ES-I3 (cell line): ENCODE measurements around the gene PCSK6.
A peak's percentile ranks its signal among the peaks of the same experiment; 100 is the strongest.

Experiments used
- H3K36me3 ChIP-seq: 2 replicates; pipeline ENCODE4 v1.6.1; 2013; ENCODE audit warnings: mild to moderate bottlenecking, low read length, control low read depth, moderate library complexity; ENCODE audit not compliant: insufficient read depth
- H3K4me1 ChIP-seq: 2 replicates; pipeline ENCODE4 v1.6.1; 2013; ENCODE audit warnings: mild to moderate bottlenecking, control low read depth, low read length; ENCODE audit not compliant: insufficient read depth
- H3K9ac ChIP-seq: 2 replicates; pipeline ENCODE4 v1.6.1; 2013; ENCODE audit warnings: low read depth, mild to moderate bottlenecking, low read length, moderate library complexity
- H3K9me3 ChIP-seq: 2 replicates; pipeline ENCODE4 v1.6.1; 2013; ENCODE audit warnings: mild to moderate bottlenecking, low read length, moderate library complexity; ENCODE audit not compliant: control insufficient read depth, insufficient read depth

Gene PCSK6

DNA sequence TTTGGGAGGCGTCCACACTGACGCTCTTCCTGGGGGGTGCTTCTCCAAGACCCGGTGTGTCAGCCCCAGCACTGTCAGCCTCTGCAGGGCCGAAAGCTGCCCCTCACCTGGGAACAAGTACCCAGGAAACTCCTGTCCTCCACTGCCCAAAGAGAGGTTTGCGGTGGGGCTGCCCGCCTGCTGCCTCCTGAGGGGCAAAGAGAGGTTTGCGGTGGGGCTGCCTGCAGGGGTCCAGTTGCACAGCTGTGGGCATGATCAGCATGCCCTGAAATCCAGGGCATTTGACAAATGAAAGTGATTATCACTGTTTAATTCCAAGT, 179.4 kb downstream of the PCSK6 start:
- Histone ChIP-seq H3K4me1 (no peaks in the 10 kb centered on the region), H3K36me3 (no peaks in the 10 kb centered on the region), H3K9ac (no peak overlapping the region), H3K9me3 (no peaks in the 10 kb centered on the region)

DNA sequence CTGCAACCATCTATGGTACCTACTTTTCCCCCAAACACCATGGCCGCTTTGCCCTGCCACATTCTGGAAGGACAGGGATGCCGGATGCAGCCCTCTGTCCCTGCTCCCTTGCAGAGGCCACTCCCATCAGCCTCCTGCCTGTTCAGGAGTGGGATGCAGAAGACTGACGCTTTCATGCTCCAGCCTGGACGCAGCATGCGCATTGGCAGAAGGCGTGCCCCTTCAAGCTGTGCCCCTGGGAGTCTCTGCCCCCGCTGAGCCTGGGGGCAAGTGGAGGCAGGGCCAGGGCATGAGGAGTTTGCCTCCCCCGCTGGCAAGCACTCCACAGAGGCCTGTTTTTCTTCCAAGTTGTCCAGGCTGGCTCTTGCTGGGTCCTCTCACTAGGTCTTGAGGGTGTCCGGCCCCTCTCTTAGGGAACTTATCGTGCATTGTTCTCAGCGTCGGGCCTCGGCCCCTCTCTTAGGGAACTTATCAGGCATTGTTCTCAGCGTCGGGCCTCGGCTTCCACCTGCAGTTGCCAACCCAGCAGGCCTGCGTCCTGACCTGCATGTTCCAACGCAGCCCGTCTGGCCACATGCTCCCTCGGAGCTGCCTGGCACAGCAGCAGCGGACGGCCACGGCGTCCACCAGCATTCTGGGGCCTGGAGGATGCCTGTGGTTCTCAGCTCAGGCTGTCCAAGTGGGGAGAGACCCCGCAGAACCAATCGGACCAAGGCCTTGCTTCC, 179.9 kb downstream of the PCSK6 start:
- Histone ChIP-seq H3K4me1 (no peaks in the 10 kb centered on the region), H3K9ac (no peak overlapping the region), H3K9me3 (no peaks in the 10 kb centered on the region), H3K36me3 (no peaks in the 10 kb centered on the region)

DNA sequence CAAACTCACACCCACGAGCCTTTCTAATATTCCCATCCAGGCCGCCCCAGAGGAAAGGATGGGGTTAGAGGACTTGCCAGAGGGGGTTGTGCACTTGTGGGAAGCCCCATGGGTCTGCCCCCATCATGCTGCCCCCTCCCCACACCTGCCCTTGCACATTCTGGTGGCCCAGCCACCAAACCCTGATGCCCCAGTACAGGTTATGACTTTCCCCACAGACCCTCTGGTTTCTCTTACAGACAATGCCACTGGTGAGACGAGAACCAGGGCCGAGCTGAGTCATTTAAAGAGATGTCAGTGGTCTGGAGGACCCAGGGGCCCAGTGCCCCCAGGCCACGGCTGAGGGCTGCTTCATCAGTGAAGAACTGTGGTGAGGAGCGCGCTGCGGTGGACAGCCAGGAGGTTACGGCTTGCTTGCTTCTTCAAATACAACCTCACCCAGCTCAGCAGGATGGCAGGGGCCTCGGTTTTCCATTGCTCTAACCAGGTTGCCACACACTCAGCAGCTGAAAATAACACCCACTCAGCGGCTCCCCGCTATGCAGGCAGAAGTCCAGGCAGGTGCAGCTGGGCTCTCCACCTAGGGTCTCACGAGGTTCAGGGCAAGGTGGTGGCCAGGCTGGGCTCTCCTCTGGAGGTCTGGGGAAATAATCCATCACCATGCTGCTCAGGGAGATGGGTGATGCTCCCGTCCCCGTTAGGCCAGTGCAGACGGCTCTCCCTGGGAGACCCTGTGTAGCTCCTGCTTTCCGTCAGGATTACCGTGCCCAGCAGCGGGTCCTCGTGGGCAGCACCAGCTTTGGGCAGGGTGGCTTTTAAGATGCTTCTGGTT, 180.7 kb downstream of the PCSK6 start:
- Histone ChIP-seq H3K36me3 (no peaks in the 10 kb centered on the region; the same call in 1 of the 2 replicates), H3K4me1 (no peaks in the 10 kb centered on the region), H3K9ac (no peak overlapping the region), H3K9me3 (no peaks in the 10 kb centered on the region)

DNA sequence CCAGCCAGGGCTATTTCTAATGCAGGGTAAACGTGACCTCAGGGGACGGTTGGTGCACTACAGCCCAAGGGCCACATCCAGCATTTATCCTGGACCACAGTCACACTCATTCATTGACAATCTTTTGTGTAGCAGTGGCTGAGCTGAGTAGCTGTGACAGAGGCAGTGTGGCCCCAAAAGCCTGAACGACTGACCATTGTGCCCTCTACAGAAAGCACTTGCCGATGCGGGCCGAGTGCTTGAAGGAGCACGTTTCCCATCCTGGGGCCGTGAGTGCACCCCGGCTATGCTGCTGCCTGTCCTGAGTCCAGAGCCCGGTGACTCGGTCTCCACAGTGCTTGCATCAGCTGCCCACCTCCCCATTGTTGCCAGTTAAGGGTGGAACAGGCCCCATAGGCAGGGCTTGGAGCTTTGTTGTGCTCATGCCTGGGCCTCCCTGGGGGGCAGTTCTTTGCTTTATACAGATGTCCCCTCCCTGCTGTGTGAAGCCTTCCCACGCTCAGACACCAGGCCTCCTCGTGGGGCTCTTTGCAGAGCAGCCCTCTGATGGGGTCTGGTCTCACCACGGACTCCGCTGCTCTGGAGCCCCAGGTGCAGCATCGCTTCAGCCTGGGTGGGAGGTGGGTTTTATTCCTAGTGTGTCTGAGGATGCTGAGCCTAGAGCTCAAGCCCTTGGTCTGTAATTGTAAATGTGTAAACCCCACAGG, 181.5 kb downstream of the PCSK6 start:
- Histone ChIP-seq H3K9me3 (no peaks in the 10 kb centered on the region), H3K4me1 (no peaks in the 10 kb centered on the region), H3K36me3 (no peaks in the 10 kb centered on the region; the same call in 1 of the 2 replicates), H3K9ac (no peak overlapping the region)

DNA sequence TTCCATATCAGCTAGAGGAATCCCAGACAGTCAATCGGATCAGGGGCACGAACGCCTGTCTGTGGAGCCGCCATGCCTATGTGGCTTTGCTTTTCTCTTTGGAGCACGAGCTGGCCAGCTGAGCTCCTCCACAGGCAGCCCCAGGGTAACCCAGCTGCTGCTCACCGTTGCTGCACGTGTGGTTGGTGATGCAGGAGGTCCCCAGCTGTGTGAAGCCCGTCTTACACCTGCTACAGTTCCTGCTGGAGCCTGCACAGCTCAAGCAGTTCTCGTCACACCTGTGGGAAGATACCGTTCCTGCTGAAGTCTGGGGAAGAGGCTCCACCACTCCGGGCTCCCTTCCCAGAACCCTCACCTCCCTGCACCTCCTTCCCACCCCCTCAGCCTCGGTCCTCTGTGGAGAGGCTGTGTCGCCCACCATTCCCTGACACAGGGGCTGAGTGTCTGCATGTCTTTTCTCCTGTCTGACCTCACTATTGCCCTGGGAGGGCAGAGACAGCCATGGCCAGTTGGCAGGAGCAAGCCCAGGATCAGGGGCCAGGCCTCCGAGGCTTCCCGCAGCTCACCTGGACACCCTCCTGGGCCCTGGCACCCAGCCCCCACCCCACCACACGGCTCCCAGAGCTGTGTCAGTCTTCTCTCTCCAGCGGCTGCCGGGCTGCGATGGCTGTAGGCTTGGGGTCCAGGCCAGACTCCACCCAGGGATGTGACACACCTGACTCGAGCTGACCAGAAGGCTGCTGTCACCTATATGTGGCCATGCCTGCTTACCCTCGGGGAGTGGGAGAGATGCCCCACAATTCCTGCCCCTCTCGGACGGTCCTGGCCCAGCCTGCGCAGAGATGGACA, 182.2 kb downstream of the PCSK6 start:
- Histone ChIP-seq H3K36me3 (no peaks in the 10 kb centered on the region; the same call in 1 of the 2 replicates), H3K9ac (no peak overlapping the region), H3K9me3 (no peaks in the 10 kb centered on the region), H3K4me1 (no peaks in the 10 kb centered on the region)

DNA sequence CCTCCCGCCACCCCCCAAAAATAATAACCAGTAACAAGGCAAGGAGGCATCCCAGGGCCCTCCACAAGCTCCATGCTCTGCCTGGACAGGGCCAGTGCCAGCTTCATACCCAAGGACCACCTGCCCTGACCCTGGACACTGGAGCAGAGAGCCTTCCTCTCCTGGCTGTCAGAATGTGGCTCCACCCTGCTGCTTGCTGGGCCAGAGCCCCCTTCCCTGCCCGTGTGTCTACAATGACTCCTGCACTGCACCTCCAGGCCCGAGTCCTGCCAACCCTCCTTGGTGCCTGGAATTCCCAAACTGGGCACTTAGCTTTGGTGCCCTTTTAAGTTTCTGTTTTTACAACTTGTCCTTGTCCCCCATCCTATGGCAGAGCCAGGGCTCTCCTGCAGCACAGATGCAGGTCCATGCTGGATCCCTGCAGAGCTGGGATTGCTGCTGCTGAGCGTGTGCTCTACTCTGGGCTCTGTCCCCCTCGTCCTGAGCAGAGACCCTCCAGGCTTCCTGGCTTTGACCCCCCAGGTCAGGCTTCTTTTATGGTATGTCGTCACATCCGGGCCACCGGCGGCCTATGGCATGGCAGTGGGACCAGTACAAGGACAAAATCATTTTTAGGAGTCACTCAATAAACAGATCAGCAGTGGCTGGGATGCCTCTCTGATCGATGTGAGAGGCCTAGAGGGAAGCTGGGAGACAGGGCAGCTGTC, 183.0 kb downstream of the PCSK6 start:
- Histone ChIP-seq H3K9me3 (no peaks in the 10 kb centered on the region), H3K9ac (no peak overlapping the region), H3K4me1 (no peaks in the 10 kb centered on the region), H3K36me3 (no peaks in the 10 kb centered on the region; the same call in 1 of the 2 replicates)

DNA sequence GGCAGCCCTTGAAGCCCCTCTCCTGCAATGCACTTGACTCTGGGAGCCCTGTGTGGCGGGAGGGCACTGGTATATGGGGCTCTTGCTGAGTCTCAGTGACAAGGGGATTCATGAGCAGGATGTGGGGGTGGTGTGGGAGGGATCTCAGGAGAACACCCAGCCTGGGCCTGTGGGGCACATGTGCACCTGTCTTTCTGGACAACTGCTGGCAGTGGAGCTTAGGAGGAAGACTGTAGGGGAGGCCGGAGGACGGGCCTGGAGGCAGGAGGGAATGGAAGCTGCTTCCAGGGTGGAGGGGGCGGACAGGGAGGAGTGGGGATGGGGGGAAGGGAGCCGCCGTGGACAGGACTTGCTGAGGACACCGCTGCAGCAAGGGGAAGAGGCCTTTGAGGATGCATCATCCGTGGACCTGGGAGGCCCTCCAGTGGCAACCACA, 183.7 kb downstream of the PCSK6 start:
- H3K9ac ChIP-seq, result no peak overlapping the region
- no peaks in the 10 kb centered on the region for H3K9me3 ChIP-seq
- H3K4me1 ChIP-seq, result no peaks in the 10 kb centered on the region
- no peaks in the 10 kb centered on the region; the same call in 1 of the 2 replicates for H3K36me3 ChIP-seq

DNA sequence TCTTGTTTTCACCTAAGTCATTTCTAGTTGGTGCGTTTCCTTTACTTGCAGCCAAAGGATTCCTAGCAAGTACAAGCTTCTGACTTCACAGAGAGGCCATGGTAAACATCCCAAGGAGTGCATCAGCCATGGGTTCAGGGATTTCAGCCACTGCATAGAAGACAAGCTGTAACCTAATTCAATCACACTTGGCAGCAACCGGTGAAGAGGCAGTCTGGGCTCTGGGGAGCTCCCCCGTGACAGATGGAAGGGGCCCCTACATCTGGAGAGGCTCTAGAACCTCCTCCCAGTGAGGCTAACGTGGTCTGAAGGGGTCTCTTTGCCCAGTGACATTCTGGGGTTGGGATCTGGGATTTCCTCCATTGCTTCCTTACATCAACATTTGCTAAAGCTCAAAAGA, 186.1 kb downstream of the PCSK6 start:
- Histone ChIP-seq H3K9ac (no peak overlapping the region), H3K4me1 (no peaks in the 10 kb centered on the region), H3K36me3 (no peaks in the 10 kb centered on the region; the same call in 1 of the 2 replicates), H3K9me3 (no peaks in the 10 kb centered on the region)

DNA sequence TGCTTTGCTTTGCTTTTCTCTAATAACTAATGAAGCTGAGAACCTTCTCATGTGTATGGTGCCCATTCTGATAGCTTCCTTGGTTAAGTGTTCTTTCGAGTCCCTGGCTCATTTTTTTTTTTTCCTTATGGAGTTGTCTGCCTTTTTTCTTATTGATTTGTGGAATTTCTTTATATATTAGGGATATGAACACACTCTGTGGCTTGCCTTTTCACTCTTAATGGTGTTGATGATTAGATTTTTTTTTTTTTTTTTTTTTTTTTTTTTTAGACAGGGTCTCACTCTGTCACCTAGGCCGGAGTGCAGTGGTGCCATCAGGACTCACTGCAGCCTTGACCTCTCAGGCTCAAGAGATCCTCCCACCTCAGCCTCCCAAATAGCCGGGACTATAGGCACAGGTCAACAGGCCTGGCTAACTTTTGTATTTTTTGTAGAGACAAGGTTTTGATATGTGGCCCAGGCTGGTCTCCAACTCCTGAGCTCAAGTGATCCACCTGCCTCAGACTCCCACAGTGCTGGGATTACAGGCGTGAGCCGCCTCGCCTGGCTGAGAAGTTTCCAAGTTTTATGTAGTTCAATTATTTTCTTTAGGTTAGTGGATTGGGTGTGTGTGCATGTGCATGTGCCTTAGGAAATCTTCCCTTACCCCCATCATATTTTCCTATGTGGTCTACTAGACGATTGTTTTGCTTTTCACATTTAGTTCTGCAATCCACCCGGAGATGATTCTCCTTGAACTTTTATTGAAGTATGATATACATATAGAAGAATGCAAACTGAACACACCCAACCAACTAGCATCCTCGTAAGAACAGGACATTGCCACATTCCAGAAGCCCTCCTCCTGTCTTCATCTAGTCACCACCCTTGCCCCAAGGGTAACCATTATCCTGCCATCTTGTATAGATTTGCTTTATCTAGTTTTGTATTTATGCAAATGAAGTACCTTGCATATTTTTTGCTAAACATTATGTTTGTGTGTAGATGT, 192.8 kb downstream of the PCSK6 start:
- Histone ChIP-seq H3K9me3 (no peaks in the 10 kb centered on the region), H3K36me3 (no peaks in the 10 kb centered on the region), H3K4me1 (peaks cover 5% of the 10 kb centered on the region), H3K9ac (peak overlapping the region; percentile 93; the same call in 1 of the 2 replicates)

DNA sequence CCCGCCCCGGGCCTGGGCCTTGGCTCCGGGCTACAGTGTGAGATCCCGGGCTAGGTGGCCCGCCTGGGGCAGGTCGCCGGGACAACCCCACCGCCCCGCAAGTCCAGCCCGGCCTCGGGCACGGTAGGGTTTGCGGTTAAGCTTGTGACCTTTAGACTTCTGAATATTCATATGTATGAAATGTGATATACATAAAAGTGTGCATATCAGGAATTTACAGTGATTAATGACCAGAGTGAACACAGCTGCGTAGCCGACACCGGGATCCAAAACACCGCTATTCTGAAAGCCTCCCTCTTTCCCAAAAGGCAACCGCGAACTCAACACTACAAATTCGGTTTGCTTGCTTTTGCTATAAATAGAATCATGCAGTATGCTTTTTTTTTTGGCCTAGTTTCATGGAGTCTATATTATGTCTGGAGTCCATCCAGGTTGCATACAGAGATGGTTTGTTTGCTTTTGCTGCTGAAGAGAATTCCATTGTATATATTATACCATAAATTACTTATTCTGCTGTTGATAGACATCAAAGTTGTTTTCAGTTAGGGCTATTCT, 193.8 kb downstream of the PCSK6 start:
- Histone ChIP-seq H3K36me3 (no peaks in the 10 kb centered on the region), H3K4me1 (peaks cover 5% of the 10 kb centered on the region), H3K9ac (peak overlapping the region; percentile 93), H3K9me3 (no peaks in the 10 kb centered on the region)

DNA sequence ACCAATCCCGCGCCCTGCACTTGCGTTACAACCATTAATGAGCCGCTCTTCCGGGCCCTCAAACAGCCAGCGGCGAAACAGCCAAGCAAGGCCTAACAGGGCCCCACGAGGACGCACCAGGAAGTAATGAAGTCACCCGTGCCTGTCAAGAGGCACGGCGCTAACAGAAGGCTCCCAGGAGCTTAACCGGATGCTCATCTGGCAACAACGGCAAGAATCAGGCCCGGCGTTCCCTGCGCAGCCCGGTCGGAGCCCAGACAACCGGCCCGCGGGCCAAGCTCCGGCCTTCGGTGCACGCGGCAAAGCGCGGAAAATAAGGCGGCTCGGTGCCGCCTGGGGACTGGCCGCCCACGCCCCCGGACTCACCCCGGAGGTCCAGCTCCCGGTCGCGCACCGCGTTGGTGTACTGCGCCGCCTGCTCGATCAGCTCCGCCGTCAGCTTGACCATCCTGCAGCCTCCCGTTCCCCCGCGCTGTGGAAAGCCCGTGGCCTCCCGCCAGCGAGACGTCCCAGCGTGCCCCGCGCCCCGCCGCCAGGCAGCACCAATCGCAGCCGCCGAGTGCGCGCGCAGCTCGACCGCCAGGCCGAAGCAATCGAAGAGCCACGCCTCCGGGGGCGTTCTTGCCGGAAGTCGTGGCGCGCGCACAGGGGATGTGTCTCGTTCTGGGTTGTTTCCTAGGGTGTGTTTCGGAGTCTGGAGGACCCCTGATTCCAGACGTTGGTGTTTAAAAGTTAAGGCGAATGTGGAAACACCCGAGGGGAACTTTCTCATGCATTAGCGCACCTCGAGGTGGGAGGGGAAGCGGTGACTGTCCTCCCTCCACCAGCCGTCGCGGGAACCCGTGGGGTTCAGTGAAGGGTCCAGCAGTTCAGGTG, 194.5 kb downstream of the PCSK6 start, which contains the start of gene SNRPA1:
SNRPA1 (minus strand) TSS at position 518 of the 876 bp plus-strand sequence; CDS start at position 448, 70 bp downstream.
- Histone ChIP-seq H3K36me3 (no peaks in the 10 kb centered on the region), H3K4me1 (peaks cover 5% of the 10 kb centered on the region), H3K9ac (peak within 1 kb of the TSS; percentile 93), H3K9me3 (no peaks in the 10 kb centered on the region)
